Measurements from ENCODE around the gene STARD13. TPM values are rescaled to one million over a fixed set of nuclear protein-coding genes. Genes with fewer than 3 reads are reported as not detected.

The STARD13 gene
- total RNA-seq, 4 donors from 2014 or later = 31.1 to 63.4 (median 38.9) TPM

DNA sequence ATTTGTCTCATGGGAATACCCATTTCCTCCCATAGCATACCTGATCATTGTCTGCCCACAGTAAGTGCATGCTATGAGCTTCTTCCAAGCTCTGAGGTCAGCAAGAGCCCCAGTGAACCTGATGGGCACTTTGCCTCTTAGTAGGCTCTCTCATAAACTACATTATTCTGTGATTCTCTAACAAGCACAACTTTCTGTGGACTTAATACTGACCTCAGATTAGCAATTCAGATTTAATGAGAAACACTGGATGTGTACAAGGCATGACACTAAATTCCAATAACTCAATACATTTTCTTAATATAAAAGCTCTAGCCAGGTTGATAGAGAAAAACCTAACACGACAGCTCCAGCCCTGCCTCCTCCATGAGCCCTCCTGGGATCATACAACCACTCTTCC is 23.3 kb upstream of the STARD13 start:
- TF ChIP-seq CTCF (IDR thresholded peaks at IDR 0.05) = no peak
- no peak for ATAC-seq (ENCODE audit: low FRiP score)
- DNase-seq (ENCODE audit: low spot score) = no peak

DNA sequence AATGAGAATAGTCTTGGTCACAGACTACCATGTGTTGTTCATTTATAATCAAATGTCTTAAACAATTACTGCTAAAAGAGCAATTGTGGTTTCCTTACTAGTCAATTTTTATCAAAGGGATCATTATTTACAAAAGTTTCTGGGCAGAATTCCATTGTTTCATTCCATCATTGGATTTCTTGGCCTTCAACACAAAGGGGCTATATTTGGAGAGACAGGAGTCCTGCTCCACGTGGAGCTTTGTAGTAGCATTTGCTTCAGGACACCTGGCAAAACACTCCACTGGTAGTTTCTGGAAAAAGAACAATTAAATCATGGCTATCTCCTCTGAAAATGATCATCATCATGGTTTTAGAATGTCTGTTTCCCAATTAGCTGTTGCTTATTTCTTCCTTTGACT is 22.3 kb upstream of the STARD13 start:
- DNase-seq (ENCODE audit: low spot score) (no peak), ATAC-seq (ENCODE audit: low FRiP score) (no peak)
- TF ChIP-seq CTCF (IDR thresholded peaks at IDR 0.05) = no peak

DNA sequence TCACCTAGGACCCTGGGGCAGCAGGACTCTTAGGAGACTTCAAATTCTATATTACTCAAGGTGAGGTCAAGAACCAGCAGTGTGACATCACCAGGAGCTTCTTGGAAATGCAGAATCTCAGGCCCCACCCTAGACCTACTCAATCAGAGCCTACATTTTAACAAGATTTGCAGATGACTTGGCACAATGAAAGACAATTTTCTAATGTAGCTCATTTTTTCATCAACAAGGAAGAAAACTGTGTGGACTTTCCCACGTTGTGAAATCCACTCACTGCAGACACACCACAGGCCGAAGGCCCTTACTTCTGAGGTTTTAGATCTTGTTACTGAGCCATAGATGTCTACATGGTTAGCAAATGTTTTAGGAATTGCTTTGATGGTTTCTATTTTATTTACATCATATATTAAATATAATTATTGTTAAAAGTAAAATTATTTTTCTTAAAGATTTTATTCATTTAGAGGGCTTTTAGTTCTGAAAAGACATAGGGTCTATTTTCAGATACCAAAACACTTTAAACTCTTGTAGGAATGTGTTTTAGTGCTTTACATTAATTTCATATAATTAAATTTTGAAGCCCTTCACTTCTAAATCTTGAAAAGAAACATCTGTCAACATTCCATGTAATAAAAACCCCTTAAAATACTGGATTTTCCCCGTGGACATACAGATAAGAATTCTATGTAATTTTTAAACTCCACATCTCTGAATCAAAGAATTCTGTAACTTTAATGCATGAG is 18.5 kb upstream of the STARD13 start:
- DNase-seq (ENCODE audit: low spot score) (no peak), ATAC-seq (ENCODE audit: low FRiP score) (no peak)
- no peak for TF ChIP-seq CTCF (IDR thresholded peaks at IDR 0.05)

- DNase-seq (ENCODE audit: low spot score) (no peak), ATAC-seq (ENCODE audit: low FRiP score) (no peak)
- TF ChIP-seq CTCF (IDR thresholded peaks at IDR 0.05) = no peak
These were observed 14.1 kb upstream of the STARD13 start for GRCh38 chr13:33299626-33300025.

GRCh38 chr13:33296793-33297425 is 11.4 kb upstream of the STARD13 start:
- no peak for TF ChIP-seq CTCF (IDR thresholded peaks at IDR 0.05)
- ATAC-seq (ENCODE audit: low FRiP score) = no peak

DNA sequence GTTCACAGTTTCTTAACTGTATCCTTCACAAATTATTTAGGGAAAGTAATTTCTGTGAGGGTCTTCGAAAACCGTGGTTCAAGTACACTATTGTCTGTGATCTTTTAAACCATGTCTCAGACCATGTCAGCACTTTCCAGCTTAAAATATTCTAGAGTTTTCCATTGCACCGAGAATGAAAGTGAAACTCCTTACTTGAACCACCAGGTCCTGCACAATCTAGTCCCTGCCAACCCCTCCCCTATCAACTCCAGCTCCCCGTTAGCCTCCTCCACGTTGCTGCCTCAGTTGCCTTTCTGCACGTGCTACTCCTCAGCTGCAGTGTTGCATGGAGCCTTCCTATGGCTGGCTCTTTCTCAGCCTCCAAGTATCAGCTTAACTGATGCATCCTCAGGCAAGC is 7.2 kb upstream of the STARD13 start:
- TF ChIP-seq CTCF (IDR thresholded peaks at IDR 0.05) = no peak
- DNase-seq (ENCODE audit: low spot score) (no peak), ATAC-seq (ENCODE audit: low FRiP score) (no peak)

More at GRCh38 chr13:33296793-33297425, 11.4 kb upstream of the STARD13 start:
- no peak for DNase-seq (ENCODE audit: low spot score)

Data from omental fat pad (tissue), 4 donors.